Activated CD8-positive, alpha-beta memory T cell treated with anti-CD3 and anti-CD28 coated beads for 1 hour (primary cell): ENCODE data around the gene SELP.

ENCODE experiments used
- DNase-seq, 2 donors: peaks; one replicate each; pipeline ENCODE4 v3.0.0-alpha.2; 2020; ENCODE audit warnings: low read depth in 1 of 2; ENCODE audit errors: extremely low read depth in 1 of 2

The SELP gene

DNA sequence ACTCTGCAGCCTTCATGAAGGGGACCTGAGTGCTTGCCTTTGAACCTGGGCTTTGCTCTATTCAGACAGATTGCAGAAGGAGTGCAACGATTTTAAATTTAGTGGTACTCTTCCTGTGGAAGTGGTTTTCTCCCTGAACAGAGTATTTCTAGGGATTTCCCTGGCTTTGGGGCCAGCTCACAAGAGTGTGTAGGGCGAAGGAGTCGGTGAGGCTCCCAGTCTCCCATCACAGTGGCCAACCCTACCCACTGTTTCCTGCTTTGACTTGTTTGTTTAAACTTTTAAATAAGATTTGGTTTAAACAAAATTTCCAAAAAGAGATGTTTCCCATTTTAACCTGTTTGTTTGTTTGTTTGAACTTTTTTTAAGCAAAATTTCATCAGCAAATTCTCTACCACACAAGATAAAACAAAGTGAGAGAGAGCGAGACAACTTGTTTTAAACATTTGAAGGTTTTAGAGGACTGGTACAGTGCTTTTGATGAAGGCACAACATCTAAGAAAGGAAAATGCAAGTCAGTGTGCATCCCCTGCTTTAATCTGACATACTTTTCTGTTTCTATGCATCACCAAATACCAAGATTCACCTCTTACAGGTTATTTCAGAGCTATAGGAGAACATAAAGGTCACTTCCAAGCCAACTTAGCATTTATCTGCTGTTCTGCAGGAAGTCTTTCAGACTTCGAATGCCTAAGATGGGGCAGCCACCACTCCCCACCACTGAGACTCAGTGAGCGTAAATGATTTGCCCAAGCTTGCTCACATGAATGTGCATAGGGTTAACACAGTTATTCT, 6.6 kb downstream of the SELP start:
- DNase-seq, result no peak

- DNase-seq, result no peak
Observed at GRCh38 chr1:169620565-169620964, 9.4 kb downstream of the SELP start.

- DNase-seq, result no peak
Observed at GRCh38 chr1:169618367-169618766, 11.6 kb downstream of the SELP start.

GRCh38 chr1:169615803-169616202, 14.1 kb downstream of the SELP start:
- no peak for DNase-seq

- no peak for DNase-seq
Observed at GRCh38 chr1:169610858-169611257, 19.1 kb downstream of the SELP start.

GRCh38 chr1:169610108-169610507, 19.8 kb downstream of the SELP start:
- no peak for DNase-seq

- DNase-seq, result no peak
Observed at GRCh38 chr1:169608226-169608625, 21.7 kb downstream of the SELP start.

- peak in 1 of 2 donors; percentile 11 for DNase-seq
Observed at GRCh38 chr1:169604781-169605560, 25.0 kb downstream of the SELP start.

DNA sequence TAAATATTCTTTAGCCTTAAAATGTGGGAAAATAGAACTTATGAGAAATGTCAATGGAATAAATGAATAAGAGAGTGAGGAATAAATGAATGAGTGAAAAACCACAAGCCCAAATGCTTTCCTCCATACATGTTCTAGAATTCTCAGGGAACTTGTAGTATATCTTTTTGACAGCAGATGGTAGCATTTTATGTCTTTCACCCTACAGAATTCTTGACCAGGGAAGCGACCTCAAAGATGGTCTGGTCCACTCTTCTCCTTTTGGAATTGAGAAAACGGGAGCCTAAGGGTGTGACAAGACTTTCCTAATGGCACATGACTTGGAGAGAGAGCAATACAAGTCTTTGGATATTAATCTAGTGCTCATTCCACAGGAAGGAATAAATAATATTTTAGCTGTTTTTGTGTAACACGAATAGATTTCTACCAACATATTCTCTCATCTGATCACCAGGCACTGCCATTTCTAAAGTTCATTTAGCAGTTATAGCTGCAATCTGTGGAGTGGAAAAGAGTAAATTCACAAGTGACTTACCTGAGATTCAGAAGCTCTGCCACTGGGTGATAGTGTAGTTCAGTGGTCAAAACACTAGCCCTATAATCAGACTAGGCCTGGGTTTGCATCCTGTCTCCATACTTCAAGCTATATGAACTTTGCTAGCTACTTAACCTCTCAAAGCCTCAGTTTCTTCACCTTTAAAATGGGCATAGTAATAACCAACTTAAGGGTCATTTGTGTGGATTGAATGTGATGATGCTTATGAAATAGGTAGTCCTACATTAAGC, 28.6 kb downstream of the SELP start:
- no peak for DNase-seq

DNA sequence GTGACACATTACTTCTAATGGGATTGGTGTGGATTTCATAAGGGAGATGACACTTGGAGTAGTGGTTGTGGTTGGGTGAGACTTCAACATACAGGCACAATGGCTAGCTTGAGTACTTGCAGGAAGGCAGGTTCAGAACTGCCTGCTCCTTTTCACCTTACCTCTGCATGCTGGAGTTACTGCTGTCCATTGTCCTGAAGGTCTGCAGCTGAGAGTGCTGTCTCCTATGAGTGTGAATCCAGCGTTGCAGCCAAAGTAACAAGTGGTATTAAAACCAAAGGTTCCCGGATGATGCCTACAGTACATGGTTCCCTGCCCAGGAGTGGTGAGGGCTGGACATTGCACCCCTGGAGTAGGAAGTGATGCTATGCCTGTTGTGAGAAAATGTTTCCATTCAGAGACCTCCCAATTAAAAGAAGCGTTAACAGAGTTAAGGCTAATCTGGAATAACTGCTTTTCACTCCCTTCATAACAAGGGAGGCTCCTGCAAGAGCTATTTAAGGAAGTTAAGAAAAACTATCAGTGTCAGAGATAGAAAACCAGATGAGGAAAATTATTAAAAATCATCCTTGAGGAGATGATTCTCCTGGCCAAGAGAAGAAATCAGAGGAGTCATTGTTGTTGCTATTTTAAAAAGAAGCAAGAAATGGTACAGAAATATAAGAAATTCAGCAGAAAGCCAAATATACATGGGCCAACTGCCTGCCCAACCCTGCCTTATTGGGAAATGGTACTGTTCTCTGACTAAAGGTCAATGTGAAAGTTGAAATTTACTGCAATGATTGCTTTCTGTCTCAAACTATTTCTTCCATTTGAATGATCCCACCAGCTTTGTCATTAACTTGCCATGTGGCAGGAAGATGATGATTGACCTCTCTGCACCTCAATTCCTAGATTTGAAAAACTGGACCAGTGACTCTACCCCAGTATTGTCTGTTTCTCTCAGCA, 33.9 kb downstream of the SELP start:
- no peak for DNase-seq

DNA sequence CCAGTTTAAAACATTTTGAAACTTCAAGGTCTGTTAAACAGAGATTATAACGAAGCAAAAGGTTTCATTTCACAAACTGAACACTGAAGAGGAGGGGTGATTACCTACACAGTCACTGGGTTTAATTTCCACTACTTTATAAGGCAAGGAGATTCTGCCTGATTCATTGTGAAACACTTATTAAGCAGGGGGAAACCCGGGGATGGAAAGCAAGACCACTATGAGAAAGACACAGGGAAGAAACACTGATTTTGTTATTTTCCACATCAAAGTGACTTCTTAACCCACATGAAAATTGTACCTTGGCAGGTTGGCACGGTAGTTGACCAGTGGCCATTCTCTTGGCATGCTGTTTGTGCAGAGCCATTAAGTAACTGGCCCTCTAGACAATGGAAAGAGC, 35.5 kb downstream of the SELP start:
- no peak for DNase-seq

DNA sequence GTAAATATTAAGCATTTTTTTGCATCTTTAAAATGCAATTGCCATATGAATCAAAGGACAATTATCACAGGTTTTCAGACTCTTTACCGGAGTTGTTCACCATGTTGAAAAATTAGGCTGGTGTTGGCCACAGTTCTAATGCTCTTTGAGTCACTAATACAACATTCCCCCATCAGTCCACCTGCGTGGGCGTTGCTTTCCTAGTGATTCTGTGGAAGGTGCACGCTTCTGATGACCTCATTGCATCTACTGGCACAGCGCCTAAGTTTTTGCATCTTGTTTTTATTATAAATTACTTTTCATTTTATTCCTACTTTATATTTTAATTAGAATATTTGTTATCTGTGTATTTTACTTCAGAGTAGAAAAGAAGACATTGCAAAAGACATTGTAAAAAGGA, 39.0 kb downstream of the SELP start:
- no peak for DNase-seq

DNA sequence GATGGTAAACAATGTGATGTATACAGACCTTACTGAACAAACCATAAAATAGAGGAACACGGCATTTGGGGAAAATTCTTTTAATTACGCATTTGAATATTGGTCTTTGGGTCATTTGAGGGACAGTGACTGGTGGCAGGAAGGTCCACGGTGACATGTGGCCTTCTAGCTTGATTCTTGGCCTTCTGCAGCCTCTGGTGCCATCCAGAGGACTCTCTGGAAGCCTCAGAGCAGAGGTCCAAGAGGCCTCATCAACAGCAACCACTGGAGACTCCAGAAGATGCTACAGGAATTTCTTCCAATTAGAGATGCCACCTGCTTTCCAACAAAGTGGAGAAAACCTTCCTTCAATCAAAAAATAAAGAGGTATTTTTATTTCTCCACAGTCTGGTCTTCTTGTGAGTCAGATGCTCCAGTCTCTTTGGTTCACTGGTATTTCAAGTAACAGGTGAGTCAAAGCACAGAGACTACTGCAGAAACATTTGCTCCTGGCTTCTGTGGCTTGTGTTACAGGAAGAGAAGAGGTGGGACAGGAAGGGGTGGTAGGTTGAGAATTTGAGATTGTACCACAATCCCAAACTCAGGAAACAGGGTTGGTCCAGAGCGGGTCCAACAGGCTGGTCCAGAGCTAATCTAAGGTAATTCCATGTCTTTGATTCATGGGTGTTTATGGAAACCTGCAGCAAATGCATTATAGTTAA, 41.0 kb downstream of the SELP start:
- DNase-seq, result no peak

DNA sequence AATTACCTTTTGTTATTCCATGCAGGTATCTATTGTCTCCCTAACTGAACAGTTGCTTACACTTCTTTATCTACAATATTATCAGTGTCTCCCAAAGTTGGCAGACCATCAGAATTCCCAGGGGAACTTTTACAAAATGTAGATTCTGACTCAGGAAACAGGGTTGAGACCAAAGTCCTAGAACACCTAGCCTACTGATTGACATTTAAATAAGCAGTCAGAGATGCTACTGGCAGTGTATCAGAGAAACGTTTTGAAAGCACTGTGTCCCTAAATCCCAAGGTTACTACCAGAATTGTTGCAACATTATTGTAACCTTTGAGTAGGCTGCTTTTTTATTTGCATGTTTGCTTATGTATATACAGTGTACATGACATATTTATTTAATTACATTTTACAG, 41.8 kb downstream of the SELP start:
- no peak for DNase-seq

DNA sequence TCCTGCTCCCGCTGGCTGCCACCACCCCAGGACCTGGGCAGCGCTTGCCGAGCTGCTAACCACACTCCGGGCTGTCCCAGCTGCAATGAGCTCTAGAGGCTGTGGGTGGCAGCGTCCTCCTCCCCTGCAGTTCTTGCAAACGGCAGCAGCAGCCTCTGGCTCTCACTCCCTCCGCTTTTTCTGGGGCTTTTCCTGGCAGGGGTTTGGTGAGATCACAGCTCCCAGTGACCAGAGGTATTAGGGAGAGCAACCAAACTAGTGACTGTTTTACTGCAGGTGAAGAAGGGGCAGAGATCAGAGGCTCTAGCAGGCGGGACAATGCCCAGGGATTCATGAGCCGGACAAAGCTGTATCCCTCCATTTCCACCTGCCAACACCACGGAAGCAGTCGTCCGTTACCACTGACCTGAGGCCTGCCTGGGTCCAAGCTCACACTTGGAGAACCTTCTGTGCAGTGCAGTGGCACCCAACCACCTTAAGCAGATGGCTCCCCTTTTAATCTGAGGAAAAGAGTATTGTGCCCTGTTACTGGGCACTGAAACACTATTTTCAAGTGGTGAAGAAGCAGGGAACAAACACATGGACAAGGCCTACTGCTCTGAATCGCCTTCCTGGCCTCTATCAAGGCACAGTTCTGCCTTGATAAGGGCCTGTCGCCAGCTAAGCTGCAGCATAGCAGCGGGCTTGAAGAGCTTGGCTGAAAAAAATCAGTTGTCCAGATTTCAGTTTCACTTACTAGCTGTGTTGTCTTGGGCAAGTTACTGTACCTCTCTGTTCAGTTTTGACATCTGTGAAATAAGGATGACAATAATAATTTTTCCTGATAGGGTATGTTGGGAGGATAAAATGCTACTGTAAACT, 43.3 kb downstream of the SELP start, which contains the start of gene F5:
F5 (minus strand) TSS at position 87 of the 861 bp plus-strand sequence. CDS start 95 bp downstream, outside the sequence.
- DNase-seq, result peak; percentile 30 to 56

DNA sequence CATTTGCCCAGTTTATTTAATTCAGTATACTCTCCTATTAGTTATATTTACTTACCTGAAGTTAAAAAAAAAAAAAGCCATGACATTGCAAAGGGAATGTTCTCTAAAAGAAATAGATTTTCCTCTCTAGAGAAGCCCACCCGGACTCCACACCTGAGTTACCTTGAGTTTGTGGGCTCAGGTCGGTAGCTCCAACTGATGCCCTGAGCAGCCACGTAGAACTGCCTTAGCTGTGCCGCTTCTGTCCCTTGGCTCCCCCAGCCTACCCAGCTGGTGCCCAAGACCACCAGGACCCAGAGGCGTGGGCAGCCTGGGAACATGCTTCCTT, 43.9 kb downstream of the SELP start:
- no peak for DNase-seq

- DNase-seq, result no peak
Observed at GRCh38 chr1:169585181-169585580, 44.7 kb downstream of the SELP start.

- DNase-seq, result no peak
Observed at GRCh38 chr1:169584483-169585144, 45.3 kb downstream of the SELP start.
